Endothelial cell of umbilical vein (primary cell): ENCODE measurements around the gene FHIT. TPM values are rescaled to one million over a fixed set of nuclear protein-coding genes. Genes with fewer than 3 reads are reported as not detected.

Source experiments
- BruUV-seq: library from RNA; stranded (reverse); fragments of 400-500 nt; replicated peaks from 2 replicates; lab custom pipeline; 2021; lab: Mats Ljungman, UMichigan
- CTCF ChIA-PET: fragments of 300-600, 350-600 bp; sonication (Branson Sonifier 250); formaldehyde crosslinking; loops from one replicate; lab custom pipeline; 2021; ENCODE audit warnings: antibody characterized with exemption, inconsistent platforms; lab: Charles Lee
- POLR2A ChIA-PET: fragments of 300-600, 350-600 bp; sonication (Branson Sonifier 250); formaldehyde crosslinking; loops from one replicate; lab custom pipeline; 2021; ENCODE audit warnings: antibody characterized with exemption, inconsistent platforms; lab: Charles Lee
- DNase-seq: peaks from one replicate; pipeline ENCODE4 v3.0.0-alpha.2; 2011; ENCODE audit warnings: low read depth, low spot score
- FAIRE-seq: peaks from 2 replicates; lab custom pipeline; 2011; peaks lifted over from hg19 to GRCh38; lab: Jason Lieb, UNC
- H2AFZ ChIP-seq: 2 replicates; pipeline ENCODE4 v1.6.0; 2012; ENCODE audit warnings: low read depth, low read length, control low read depth, inconsistent platforms
- H3K27ac ChIP-seq: 2 replicates; pipeline ENCODE4 v1.5.1; 2011; ENCODE audit warnings: low read depth, mild to moderate bottlenecking, control low read depth, low read length, moderate library complexity; ENCODE audit not compliant: insufficient read depth
- H3K27me3 ChIP-seq, 2 experiments: 2 replicates each; pipeline versions ENCODE4 v1.6.0 to v1.6.1; 2011; ENCODE audit warnings: low read length in 2 of 2, mixed read lengths in 1 of 2; ENCODE audit not compliant: control insufficient read depth in 2 of 2, insufficient read depth in 2 of 2
- H3K36me3 ChIP-seq, 2 experiments: 2 replicates in 1 of 2; 3 replicates in 1 of 2; pipeline ENCODE4 v1.5.1; 2011; ENCODE audit warnings: low read length in 2 of 2, mild to moderate bottlenecking in 1 of 2, moderate library complexity in 1 of 2; ENCODE audit not compliant: control insufficient read depth in 2 of 2, insufficient read depth in 2 of 2; ENCODE audit errors: extremely low read depth in 1 of 2
- H3K4me1 ChIP-seq: 3 replicates; pipeline ENCODE4 v1.5.1; 2011; ENCODE audit warnings: mild to moderate bottlenecking, low read length; ENCODE audit not compliant: control insufficient read depth, insufficient read depth; ENCODE audit errors: extremely low read depth
- H3K4me2 ChIP-seq: 2 replicates; pipeline ENCODE4 v1.6.1; 2011; ENCODE audit warnings: low read length, control low read depth, mixed read lengths; ENCODE audit not compliant: insufficient read depth
- H3K4me3 ChIP-seq, 3 experiments: fragments of 200-600 bp in 1 of 3; sonication (generic), shearing (Covaris generic) in 1 of 3; replicated peaks in 1 of 3; 2 replicates each; pipeline ENCODE4 v1.5.1; 2011 to 2016; ENCODE audit warnings: control low read depth in 3 of 3, low read length in 3 of 3, mild to moderate bottlenecking in 2 of 3, inconsistent platforms in 1 of 3, low read depth in 1 of 3, moderate library complexity in 1 of 3; ENCODE audit not compliant: insufficient read depth in 1 of 3
- H3K79me2 ChIP-seq: 2 replicates; pipeline ENCODE4 v1.6.0; 2012; ENCODE audit warnings: low read length, inconsistent platforms; ENCODE audit not compliant: control insufficient read depth, insufficient read depth
- H3K9ac ChIP-seq: replicated peaks from 2 replicates; pipeline ENCODE3; 2011; ENCODE audit warnings: low read length, control low read depth; ENCODE audit not compliant: insufficient read depth; ENCODE audit errors: extremely low read depth
- H3K9me1 ChIP-seq: replicated peaks from 3 replicates; pipeline ENCODE4 v1.6.0; 2011; ENCODE audit warnings: mild to moderate bottlenecking, low read length; ENCODE audit not compliant: control insufficient read depth, insufficient read depth; ENCODE audit errors: extremely low read depth
- H3K9me3 ChIP-seq: replicated peaks from 2 replicates; pipeline ENCODE4 v1.5.1; 2012; ENCODE audit warnings: low read length, inconsistent platforms; ENCODE audit not compliant: control insufficient read depth, insufficient read depth
- H4K20me1 ChIP-seq: replicated peaks from 2 replicates; pipeline ENCODE3; 2011; ENCODE audit warnings: mild to moderate bottlenecking, low read length; ENCODE audit not compliant: control insufficient read depth, insufficient read depth; ENCODE audit errors: extremely low read depth
- EZH2 ChIP-seq: IDR thresholded peaks from 2 replicates; pipeline ENCODE4 v1.6.1; 2012; ENCODE audit warnings: borderline replicate concordance, low read depth, mild to moderate bottlenecking, moderate library complexity, low read length, inconsistent platforms; ENCODE audit not compliant: severe bottlenecking
- FOS ChIP-seq: IDR thresholded peaks from 2 replicates; pipeline ENCODE4 v1.6.1; 2011; ENCODE audit warnings: mild to moderate bottlenecking, low read length, moderate library complexity, borderline replicate concordance; ENCODE audit not compliant: insufficient read depth
- GATA2 ChIP-seq: IDR thresholded peaks from 2 replicates; pipeline ENCODE4 v1.7.0; 2011; ENCODE audit warnings: low read depth, mild to moderate bottlenecking, moderate library complexity, mixed read lengths, low read length; ENCODE audit not compliant: insufficient read length, insufficient read depth
- JUN ChIP-seq: IDR thresholded peaks from 2 replicates; pipeline ENCODE4 v1.6.1; 2011; ENCODE audit warnings: borderline replicate concordance, low read depth; ENCODE audit not compliant: insufficient read length, insufficient read depth
- MYC ChIP-seq: IDR thresholded peaks from one replicate; pipeline ENCODE4 v1.6.1; 2011; ENCODE audit warnings: mild to moderate bottlenecking, low read depth, low read length
- POLR2A ChIP-seq: IDR thresholded peaks from 2 replicates; pipeline ENCODE4 v1.6.1; 2012; ENCODE audit warnings: low read depth, mild to moderate bottlenecking, control low read depth, low read length
- POLR2AphosphoS5 ChIP-seq: IDR thresholded peaks from 2 replicates; pipeline ENCODE4 v1.6.1; 2012; ENCODE audit warnings: low read depth, mild to moderate bottlenecking, control low read depth, low read length, moderate library complexity; ENCODE audit not compliant: insufficient read depth
- dilution Hi-C: fragments of 300-500 bp; cut with MboI; formaldehyde crosslinking; loops from one replicate; pipeline ENCODE4 v1.15.0; 2019; ENCODE audit warnings: low sequenced_read_pairs; ENCODE audit not compliant: extremely low pct_ligation_motif_present
- intact Hi-C: fragments of 100-400 bp; cut with micrococcal nuclease; formaldehyde crosslinking; loops from one replicate; pipeline ENCODE4 v1.10.0; 2022
- polyA plus RNA-seq, 4 experiments: library from polyadenylated mRNA; depleted of rRNA in 3 of 4; stranded (reverse) in 3 of 4; unstranded in 1 of 4; fragments of >200 nt; gene quantifications; 2 replicates each; pipeline versions ENCODE4 v1.2.1 to v1.2.3, GENCODE V29; 2011 to 2012; ENCODE audit warnings: missing spikeins in 1 of 4
- total RNA-seq: library from RNA; stranded (reverse); gene quantifications from 2 replicates; pipeline ENCODE4 v1.2.3, GENCODE V29; 2021
- TF ChIP-seq, protein P1 (sequence below), 2 donors: IDR thresholded peaks; 1 replicate in 1 of 2; 2 replicates in 1 of 2; pipeline ENCODE4 v1.5.1; 2011; ENCODE audit warnings: low read length in 2 of 2, mild to moderate bottlenecking in 2 of 2, moderate library complexity in 2 of 2, control low read depth in 1 of 2, inconsistent platforms in 1 of 2, low read depth in 1 of 2; ENCODE audit not compliant: insufficient read depth in 1 of 2; ENCODE audit errors: extremely low read depth in 1 of 2
- TF ChIP-seq, protein P2 (sequence below): IDR thresholded peaks from 2 replicates; pipeline ENCODE4 v1.6.1; 2011; ENCODE audit not compliant: insufficient read depth, insufficient read length

FHIT gene
- total and polyA plus RNA-seq, 2 donors (not counting 3 experiments of a cell fraction or from before 2014, with no cell fraction given): 0.47 to 2.2 TPM

DNA sequence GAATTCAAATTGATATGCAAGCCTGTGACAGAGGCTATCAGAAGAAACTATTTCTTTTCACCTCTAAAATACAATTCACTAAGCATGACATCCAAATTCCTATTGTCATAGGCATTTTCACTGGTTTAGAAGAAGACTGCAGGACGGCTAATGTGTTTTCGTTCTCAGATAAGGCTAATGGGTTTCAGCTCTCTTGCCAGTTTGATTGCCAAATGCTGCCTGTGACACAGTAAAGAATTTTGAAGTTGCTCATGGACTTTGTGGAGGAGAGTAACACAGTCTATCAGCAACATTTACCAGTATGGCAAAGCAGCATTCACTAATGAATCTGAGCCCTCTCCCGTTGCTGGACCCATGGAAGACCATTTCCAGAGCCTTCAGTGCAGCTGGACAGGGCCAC lies 948.1 kb downstream of the FHIT start:
- FAIRE-seq: no peak
- H3K27ac ChIP-seq: no peak overlapping the region
- H3K9me3 ChIP-seq: no peaks in the 10 kb centered on the region
- dilution Hi-C loops (no loop called here), intact Hi-C loops (no loop called here)
- no peak overlapping the region for H3K9ac ChIP-seq
- no peaks in the 10 kb centered on the region for H4K20me1 ChIP-seq
- no peaks in the 10 kb centered on the region for H3K27me3 ChIP-seq
- H3K4me1 ChIP-seq: no peaks in the 10 kb centered on the region
- DNase-seq: no peak
- no peaks in the 10 kb centered on the region for H3K36me3 ChIP-seq
- H3K4me3 ChIP-seq: no peak overlapping the region
- no peaks in the 10 kb centered on the region for H3K79me2 ChIP-seq
- no TSS peak for BruUV-seq
- H2AFZ ChIP-seq: no peak overlapping the region
- CTCF ChIA-PET: no interaction called here
- TF ChIP-seq JUN (no peak), EZH2 (no peak), POLR2AphosphoS5 (no peak), GATA2 (no peak), POLR2A (no peak), FOS (no peak), MYC (no peak)
- TF ChIP-seq, protein P1, sequence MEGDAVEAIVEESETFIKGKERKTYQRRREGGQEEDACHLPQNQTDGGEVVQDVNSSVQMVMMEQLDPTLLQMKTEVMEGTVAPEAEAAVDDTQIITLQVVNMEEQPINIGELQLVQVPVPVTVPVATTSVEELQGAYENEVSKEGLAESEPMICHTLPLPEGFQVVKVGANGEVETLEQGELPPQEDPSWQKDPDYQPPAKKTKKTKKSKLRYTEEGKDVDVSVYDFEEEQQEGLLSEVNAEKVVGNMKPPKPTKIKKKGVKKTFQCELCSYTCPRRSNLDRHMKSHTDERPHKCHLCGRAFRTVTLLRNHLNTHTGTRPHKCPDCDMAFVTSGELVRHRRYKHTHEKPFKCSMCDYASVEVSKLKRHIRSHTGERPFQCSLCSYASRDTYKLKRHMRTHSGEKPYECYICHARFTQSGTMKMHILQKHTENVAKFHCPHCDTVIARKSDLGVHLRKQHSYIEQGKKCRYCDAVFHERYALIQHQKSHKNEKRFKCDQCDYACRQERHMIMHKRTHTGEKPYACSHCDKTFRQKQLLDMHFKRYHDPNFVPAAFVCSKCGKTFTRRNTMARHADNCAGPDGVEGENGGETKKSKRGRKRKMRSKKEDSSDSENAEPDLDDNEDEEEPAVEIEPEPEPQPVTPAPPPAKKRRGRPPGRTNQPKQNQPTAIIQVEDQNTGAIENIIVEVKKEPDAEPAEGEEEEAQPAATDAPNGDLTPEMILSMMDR (IDR thresholded peaks at IDR 0.05; ENCODE audit: extremely low read depth in 1 of 2, insufficient read depth in 1 of 2, low read depth in 1 of 2, low read length in 2 of 2): no peak
- TF ChIP-seq, protein P2, sequence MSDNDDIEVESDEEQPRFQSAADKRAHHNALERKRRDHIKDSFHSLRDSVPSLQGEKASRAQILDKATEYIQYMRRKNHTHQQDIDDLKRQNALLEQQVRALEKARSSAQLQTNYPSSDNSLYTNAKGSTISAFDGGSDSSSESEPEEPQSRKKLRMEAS: no peak
- H3K4me2 ChIP-seq: no peak overlapping the region
- H3K9me1 ChIP-seq: no peaks in the 10 kb centered on the region
- POLR2A ChIA-PET: no interaction called here
